Natural killer cell (primary cell): ENCODE results near the gene SLC12A9. TPM values are rescaled to one million over a fixed set of nuclear protein-coding genes. Genes with fewer than 3 reads are reported as not detected.
"Not testable (repeated sequence)": the region's sequence is repeated elsewhere in the genome, so short reads cannot be mapped to it uniquely, and the experiment has no call there.

Source experiments
- ATAC-seq, 3 donors: fragments of 150-1000 bp in 2 of 3; fragments of 200-7000 bp in 1 of 3; cut with Tn5 transposase; 1 replicate in 1 of 3; 2 replicates in 2 of 3; pipeline ENCODE4 v1.10.0; 2021; ENCODE audit warnings: mild to moderate bottlenecking in 2 of 3, moderate library complexity in 2 of 3
- DNase-seq, 2 donors: peaks; one replicate each; pipeline versions ENCODE4 v3.0.0 to v3.0.0-alpha.2; 2013 to 2021; ENCODE audit warnings: mixed read lengths in 1 of 2
- H3K27ac ChIP-seq: one replicate; pipeline ENCODE4 v1.5.1; 2013; ENCODE audit warnings: mild to moderate bottlenecking, low read length
- H3K27me3 ChIP-seq: one replicate; pipeline ENCODE4 v1.6.1; 2013; ENCODE audit warnings: low read length; ENCODE audit not compliant: control insufficient read depth, insufficient read depth
- H3K36me3 ChIP-seq: one replicate; pipeline ENCODE4 v1.6.1; 2013; ENCODE audit warnings: low read length; ENCODE audit not compliant: control insufficient read depth, insufficient read depth
- H3K4me1 ChIP-seq: one replicate; pipeline ENCODE4 v1.6.1; 2013; ENCODE audit warnings: low read length; ENCODE audit not compliant: control insufficient read depth, insufficient read depth
- H3K4me3 ChIP-seq: one replicate; pipeline ENCODE4 v1.5.1; 2013; ENCODE audit warnings: low read length
- H3K9me3 ChIP-seq: one replicate; pipeline ENCODE4 v1.6.1; 2013; ENCODE audit warnings: low read length; ENCODE audit not compliant: control insufficient read depth, insufficient read depth
- H3K27ac Mint-ChIP-seq, 2 donors: one replicate each; pipeline ENCODE4 v1.8.0; 2022; ENCODE audit warnings: mild to moderate bottlenecking in 2 of 2, mixed read lengths in 2 of 2, moderate library complexity in 1 of 2
- H3K27me3 Mint-ChIP-seq, 2 donors: one replicate each; pipeline ENCODE4 v1.8.0; 2022; ENCODE audit warnings: low read depth in 2 of 2, mixed read lengths in 2 of 2
- H3K36me3 Mint-ChIP-seq: one replicate; pipeline ENCODE4 v1.8.0; 2022; ENCODE audit warnings: mixed read lengths
- H3K4me1 Mint-ChIP-seq, 2 donors: one replicate each; pipeline ENCODE4 v1.8.0; 2022; ENCODE audit warnings: mixed read lengths in 2 of 2
- H3K4me3 Mint-ChIP-seq: one replicate; pipeline ENCODE4 v1.8.0; 2022; ENCODE audit warnings: mild to moderate bottlenecking, moderate library complexity, mixed read lengths
- H3K9me3 Mint-ChIP-seq, 2 donors: one replicate each; pipeline ENCODE4 v1.8.0; 2022; ENCODE audit warnings: mixed read lengths in 2 of 2
- CTCF ChIP-seq: fragments of 200-600 bp; IDR thresholded peaks from one replicate; pipeline ENCODE4 v1.8.0; 2022; ENCODE audit warnings: antibody characterized with exemption
- WGBS: methylation state at CpG from one replicate; pipeline ENCODE4 v1.1.7; 2013; ENCODE audit warnings: missing lambda C conversion rate; ENCODE audit not compliant: insufficient coverage; 5-methylcytosine and 5-hydroxymethylcytosine counted together
- intact Hi-C: fragments of 100-400 bp; cut with micrococcal nuclease; formaldehyde crosslinking; loops from one replicate; pipeline ENCODE4 v1.14.2; 2022
- total RNA-seq, 4 donors: library from RNA; stranded (reverse); fragments of 120-200 nt in 1 of 4; gene quantifications; one replicate each; pipeline versions ENCODE4 v1.2.3 to v1.2.4, GENCODE V29; 2013 to 2022

SLC12A9 gene
- total RNA-seq, 3 donors from 2014 or later (not counting 1 experiment from before 2014, with no cell fraction given) = 35.0 to 44.2 (median 38.1) TPM

GRCh38 chr7:100811480-100811879 lies 41.0 kb upstream of the SLC12A9 start:
- Mint-ChIP-seq H3K36me3 (no peaks in the 10 kb centered on the region), H3K27ac (no peak overlapping the region), H3K4me3 (no peak overlapping the region), H3K27me3 (peaks cover 0 to 3% of the 10 kb centered on the region in 2 donors), H3K4me1 (no peaks in the 10 kb centered on the region), H3K9me3 (no peaks in the 10 kb centered on the region)
- no peak for TF ChIP-seq CTCF
- WGBS = 97% methylated on average over 6 of the region's 6 CpGs
- Histone ChIP-seq H3K27ac (no peak overlapping the region), H3K4me1 (no peaks in the 10 kb centered on the region), H3K9me3 (no peaks in the 10 kb centered on the region), H3K4me3 (no peak overlapping the region), H3K27me3 (no peaks in the 10 kb centered on the region), H3K36me3 (no peaks in the 10 kb centered on the region)
- ATAC-seq = no peak
- DNase-seq = no peak
- intact Hi-C loops = no loop called here

- TF ChIP-seq CTCF = no peak
- 95% methylated on average over 22 of the region's 22 CpGs for WGBS
- Mint-ChIP-seq H3K9me3 (no peaks in the 10 kb centered on the region), H3K27ac (no peak overlapping the region), H3K4me1 (no peaks in the 10 kb centered on the region), H3K36me3 (no peaks in the 10 kb centered on the region), H3K27me3 (peaks cover 0 to 3% of the 10 kb centered on the region in 2 donors), H3K4me3 (no peak overlapping the region)
- Histone ChIP-seq H3K4me3 (no peak overlapping the region), H3K27me3 (no peaks in the 10 kb centered on the region), H3K9me3 (no peaks in the 10 kb centered on the region), H3K4me1 (no peaks in the 10 kb centered on the region), H3K36me3 (no peaks in the 10 kb centered on the region), H3K27ac (no peak overlapping the region)
- intact Hi-C loops = no loop called here
- no peak for DNase-seq
- no peak for ATAC-seq
Measured at GRCh38 chr7:100812729-100813128, 39.8 kb upstream of the SLC12A9 start.

- H3K27ac Mint-ChIP-seq, H3K9me3 ChIP-seq, H3K4me1 ChIP-seq, H3K4me3 Mint-ChIP-seq, H3K4me1 Mint-ChIP-seq, H3K36me3 Mint-ChIP-seq, H3K27me3 Mint-ChIP-seq, H3K36me3 ChIP-seq, H3K4me3 ChIP-seq, H3K9me3 Mint-ChIP-seq, H3K27ac ChIP-seq, ATAC-seq, intact Hi-C loops, DNase-seq, H3K27me3 ChIP-seq: not testable (repeated sequence)
- WGBS = 88% methylated on average over 16 of the region's 16 CpGs
Measured at GRCh38 chr7:100816515-100816914, 36.0 kb upstream of the SLC12A9 start.

- no peak overlapping the region for H3K27ac Mint-ChIP-seq
- Histone ChIP-seq H3K36me3 (no peaks in the 10 kb centered on the region), H3K9me3 (no peaks in the 10 kb centered on the region), H3K4me1 (no peaks in the 10 kb centered on the region), H3K27ac (no peak overlapping the region), H3K27me3 (no peaks in the 10 kb centered on the region), H3K4me3 (no peak overlapping the region)
- no peaks in the 10 kb centered on the region for H3K9me3 Mint-ChIP-seq
- ATAC-seq (no peak), DNase-seq (no peak)
- no peaks in the 10 kb centered on the region for H3K4me1 Mint-ChIP-seq
- 95% methylated on average over 19 of the region's 19 CpGs for WGBS
- H3K27me3 Mint-ChIP-seq = peaks cover 0 to 3% of the 10 kb centered on the region in 2 donors
- H3K36me3 Mint-ChIP-seq = no peaks in the 10 kb centered on the region
- intact Hi-C loops = no loop called here
- no peak overlapping the region for H3K4me3 Mint-ChIP-seq
- no peak for TF ChIP-seq CTCF
Measured at GRCh38 chr7:100817097-100817496, 35.4 kb upstream of the SLC12A9 start.
